Measurements from ENCODE around the gene RANBP10. TPM values are rescaled to one million over a fixed set of nuclear protein-coding genes. Genes with fewer than 3 reads are reported as not detected.

Gene RANBP10
- total RNA-seq, 4 donors from 2014 or later: 6.4 to 12.9 (median 10.8) TPM

- TF ChIP-seq CTCF (IDR thresholded peaks at IDR 0.05) (no peak), POLR2A (IDR thresholded peaks at IDR 0.05) (no peak)
- H3K27ac ChIP-seq: no peak overlapping the region
- no peaks in the 10 kb centered on the region for H3K9me3 ChIP-seq
- H3K27me3 ChIP-seq: no peaks in the 10 kb centered on the region
- no peak overlapping the region for H3K4me3 ChIP-seq
- H3K4me1 ChIP-seq: peaks cover 0 to 13% (median 9%) of the 10 kb centered on the region in 3 donors
- 92 to 94% methylated on average over 5 to 6 of the region's 6 CpGs for WGBS, 2 donors
- H3K36me3 ChIP-seq: peaks cover 0 to 28% (median 0%) of the 10 kb centered on the region in 3 donors
- no peak for DNase-seq
- intact Hi-C loops (cut with DNase I): no loop called here
Measured at GRCh38 chr16:67750466-67750865, 55.9 kb downstream of the RANBP10 start.

- no peak for DNase-seq
- H3K27ac ChIP-seq: peak overlapping the region; percentile 56 to 68 (median 64)
- no peak for TF ChIP-seq CTCF (IDR thresholded peaks at IDR 0.05)
- no peak for TF ChIP-seq POLR2A (IDR thresholded peaks at IDR 0.05)
- no peaks in the 10 kb centered on the region for H3K9me3 ChIP-seq
- H3K4me3 ChIP-seq: no peak overlapping the region
- peaks cover 0 to 29% (median 2%) of the 10 kb centered on the region in 3 donors for H3K36me3 ChIP-seq
- H3K27me3 ChIP-seq: no peaks in the 10 kb centered on the region
- WGBS, 2 donors: 85% methylated on average over 3 of the region's 3 CpGs; no CpG with 5 or more reads in 1 of the 2 donors
- peaks cover 0 to 13% (median 9%) of the 10 kb centered on the region in 3 donors for H3K4me1 ChIP-seq
- intact Hi-C loops (cut with DNase I): no loop called here
Measured at GRCh38 chr16:67749436-67750078, 56.8 kb downstream of the RANBP10 start.

GRCh38 chr16:67748834-67749233, 57.5 kb downstream of the RANBP10 start:
- peaks cover 0 to 13% (median 9%) of the 10 kb centered on the region in 3 donors for H3K4me1 ChIP-seq
- H3K4me3 ChIP-seq: no peak overlapping the region
- H3K27me3 ChIP-seq: no peaks in the 10 kb centered on the region
- no peak for DNase-seq
- intact Hi-C loops (cut with DNase I): no loop called here
- H3K9me3 ChIP-seq: no peaks in the 10 kb centered on the region
- WGBS, 2 donors: 27 to 68% methylated on average over 3 of the region's 3 CpGs
- TF ChIP-seq POLR2A (IDR thresholded peaks at IDR 0.05) (no peak), CTCF (IDR thresholded peaks at IDR 0.05) (no peak)
- H3K27ac ChIP-seq: peak overlapping the region; percentile 56 to 68 (median 64)
- H3K36me3 ChIP-seq: peaks cover 6 to 29% (median 10%) of the 10 kb centered on the region in 3 donors

- TF ChIP-seq POLR2A (IDR thresholded peaks at IDR 0.05) (no peak), CTCF (IDR thresholded peaks at IDR 0.05) (no peak)
Measured at GRCh38 chr16:67746846-67747245, 59.5 kb downstream of the RANBP10 start.

GRCh38 chr16:67741118-67741517, 65.2 kb downstream of the RANBP10 start:
- Histone ChIP-seq H3K4me3 (no peak overlapping the region), H3K36me3 (peaks cover 18 to 86% (median 20%) of the 10 kb centered on the region in 3 donors), H3K27me3 (no peaks in the 10 kb centered on the region), H3K4me1 (no peaks in the 10 kb centered on the region), H3K9me3 (no peaks in the 10 kb centered on the region), H3K27ac (no peak overlapping the region)
- 84 to 86% methylated on average over 4 of the region's 4 CpGs for WGBS, 2 donors
- no peak for TF ChIP-seq CTCF (IDR thresholded peaks at IDR 0.05)
- TF ChIP-seq POLR2A (IDR thresholded peaks at IDR 0.05): no peak
- no peak for DNase-seq
- intact Hi-C loops (cut with DNase I): no loop called here

More at GRCh38 chr16:67746846-67747245, 59.5 kb downstream of the RANBP10 start:
- DNase-seq: no peak
- intact Hi-C loops (cut with DNase I): no loop called here
- no peak overlapping the region for H3K4me3 ChIP-seq
- H3K9me3 ChIP-seq: no peaks in the 10 kb centered on the region
- H3K4me1 ChIP-seq: peaks cover 0 to 13% (median 9%) of the 10 kb centered on the region in 3 donors
- peaks cover 18 to 35% (median 20%) of the 10 kb centered on the region in 3 donors for H3K36me3 ChIP-seq
- no peaks in the 10 kb centered on the region for H3K27me3 ChIP-seq
- no peak overlapping the region for H3K27ac ChIP-seq

Measured in esophagus squamous epithelium (tissue), 5 donors.